Panc1 (cell line): ENCODE results near the gene SPC25.

Experiments
- POLR2AphosphoS5 ChIP-seq: IDR thresholded peaks from 2 replicates; pipeline ENCODE4 v1.6.1; 2012; ENCODE audit warnings: mild to moderate bottlenecking, low read depth, low read length, moderate library complexity
- SIN3A ChIP-seq: IDR thresholded peaks from 2 replicates; pipeline ENCODE4 v1.6.1; 2012; ENCODE audit warnings: low read depth, mild to moderate bottlenecking, low read length, moderate library complexity, borderline replicate concordance; ENCODE audit not compliant: insufficient read depth
- TCF7L2 ChIP-seq: IDR thresholded peaks from 2 replicates; pipeline ENCODE4 v1.6.1; 2011; ENCODE audit warnings: mild to moderate bottlenecking, low read depth, low read length, inconsistent platforms
- TF ChIP-seq, protein P1 (sequence below): fragments of 450-650 bp; IDR thresholded peaks from 2 replicates; pipeline ENCODE4 v1.5.1; 2017; ENCODE audit warnings: mild to moderate bottlenecking
- TF ChIP-seq, protein P2 (sequence below), 2 experiments: IDR thresholded peaks; 2 replicates each; pipeline ENCODE4 v1.6.1; 2011 to 2012; ENCODE audit warnings: low read depth in 2 of 2, control low read depth in 1 of 2, low read length in 1 of 2, mild to moderate bottlenecking in 1 of 2, moderate library complexity in 1 of 2; ENCODE audit not compliant: insufficient read depth in 1 of 2

DNA sequence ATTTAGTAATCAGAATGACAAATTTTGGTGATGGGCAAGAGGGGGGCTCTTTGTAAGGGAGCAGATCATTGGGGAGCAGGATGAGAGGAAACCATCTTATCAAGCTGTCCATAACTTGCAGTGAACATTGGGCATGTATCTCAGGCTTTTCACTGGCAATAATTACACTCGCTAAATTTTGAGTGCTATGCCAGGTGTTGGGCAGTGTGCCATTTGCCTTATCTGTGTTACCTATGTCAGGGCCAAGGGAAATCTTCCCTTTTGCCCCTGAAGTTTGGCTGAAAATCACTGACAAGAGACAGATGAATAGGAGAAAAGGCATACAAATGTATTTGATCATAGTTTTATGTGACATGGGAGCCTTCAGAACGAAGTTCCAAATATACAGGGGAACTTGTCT, 48.8 kb downstream of the SPC25 start:
- TF ChIP-seq, protein P1, sequence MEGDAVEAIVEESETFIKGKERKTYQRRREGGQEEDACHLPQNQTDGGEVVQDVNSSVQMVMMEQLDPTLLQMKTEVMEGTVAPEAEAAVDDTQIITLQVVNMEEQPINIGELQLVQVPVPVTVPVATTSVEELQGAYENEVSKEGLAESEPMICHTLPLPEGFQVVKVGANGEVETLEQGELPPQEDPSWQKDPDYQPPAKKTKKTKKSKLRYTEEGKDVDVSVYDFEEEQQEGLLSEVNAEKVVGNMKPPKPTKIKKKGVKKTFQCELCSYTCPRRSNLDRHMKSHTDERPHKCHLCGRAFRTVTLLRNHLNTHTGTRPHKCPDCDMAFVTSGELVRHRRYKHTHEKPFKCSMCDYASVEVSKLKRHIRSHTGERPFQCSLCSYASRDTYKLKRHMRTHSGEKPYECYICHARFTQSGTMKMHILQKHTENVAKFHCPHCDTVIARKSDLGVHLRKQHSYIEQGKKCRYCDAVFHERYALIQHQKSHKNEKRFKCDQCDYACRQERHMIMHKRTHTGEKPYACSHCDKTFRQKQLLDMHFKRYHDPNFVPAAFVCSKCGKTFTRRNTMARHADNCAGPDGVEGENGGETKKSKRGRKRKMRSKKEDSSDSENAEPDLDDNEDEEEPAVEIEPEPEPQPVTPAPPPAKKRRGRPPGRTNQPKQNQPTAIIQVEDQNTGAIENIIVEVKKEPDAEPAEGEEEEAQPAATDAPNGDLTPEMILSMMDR, result no peak
- TF ChIP-seq POLR2AphosphoS5, result no peak
- TF ChIP-seq TCF7L2, result no peak
- TF ChIP-seq SIN3A, result no peak
- TF ChIP-seq, protein P2, sequence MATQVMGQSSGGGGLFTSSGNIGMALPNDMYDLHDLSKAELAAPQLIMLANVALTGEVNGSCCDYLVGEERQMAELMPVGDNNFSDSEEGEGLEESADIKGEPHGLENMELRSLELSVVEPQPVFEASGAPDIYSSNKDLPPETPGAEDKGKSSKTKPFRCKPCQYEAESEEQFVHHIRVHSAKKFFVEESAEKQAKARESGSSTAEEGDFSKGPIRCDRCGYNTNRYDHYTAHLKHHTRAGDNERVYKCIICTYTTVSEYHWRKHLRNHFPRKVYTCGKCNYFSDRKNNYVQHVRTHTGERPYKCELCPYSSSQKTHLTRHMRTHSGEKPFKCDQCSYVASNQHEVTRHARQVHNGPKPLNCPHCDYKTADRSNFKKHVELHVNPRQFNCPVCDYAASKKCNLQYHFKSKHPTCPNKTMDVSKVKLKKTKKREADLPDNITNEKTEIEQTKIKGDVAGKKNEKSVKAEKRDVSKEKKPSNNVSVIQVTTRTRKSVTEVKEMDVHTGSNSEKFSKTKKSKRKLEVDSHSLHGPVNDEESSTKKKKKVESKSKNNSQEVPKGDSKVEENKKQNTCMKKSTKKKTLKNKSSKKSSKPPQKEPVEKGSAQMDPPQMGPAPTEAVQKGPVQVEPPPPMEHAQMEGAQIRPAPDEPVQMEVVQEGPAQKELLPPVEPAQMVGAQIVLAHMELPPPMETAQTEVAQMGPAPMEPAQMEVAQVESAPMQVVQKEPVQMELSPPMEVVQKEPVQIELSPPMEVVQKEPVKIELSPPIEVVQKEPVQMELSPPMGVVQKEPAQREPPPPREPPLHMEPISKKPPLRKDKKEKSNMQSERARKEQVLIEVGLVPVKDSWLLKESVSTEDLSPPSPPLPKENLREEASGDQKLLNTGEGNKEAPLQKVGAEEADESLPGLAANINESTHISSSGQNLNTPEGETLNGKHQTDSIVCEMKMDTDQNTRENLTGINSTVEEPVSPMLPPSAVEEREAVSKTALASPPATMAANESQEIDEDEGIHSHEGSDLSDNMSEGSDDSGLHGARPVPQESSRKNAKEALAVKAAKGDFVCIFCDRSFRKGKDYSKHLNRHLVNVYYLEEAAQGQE (IDR thresholded peaks at IDR 0.05; ENCODE audit: insufficient read depth in 1 of 2, low read depth in 2 of 2, low read length in 1 of 2), result no peak
